Renal pelvis (tissue), 4 donors: Measurements from ENCODE around the gene ALK. TPM values are rescaled to one million over a fixed set of nuclear protein-coding genes. Genes with fewer than 3 reads are reported as not detected.
"Not testable (repeated sequence)": the region's sequence is repeated elsewhere in the genome, so short reads cannot be mapped to it uniquely, and the experiment has no call there.

ENCODE experiments used
- DNase-seq: peaks from one replicate; pipeline ENCODE4 v3.0.0-alpha.2; 2013
- polyA plus RNA-seq, 3 donors: library from polyadenylated mRNA; unstranded; fragments of 120-200 nt; gene quantifications; one replicate each; pipeline ENCODE4 v1.2.1, GENCODE V29; 2013; ENCODE audit not compliant: insufficient read length in 3 of 3

The ALK gene
- polyA plus RNA-seq, 3 donors = 0.22 to 0.55 (median 0.36) TPM

- DNase-seq = peak; percentile 10
Measured at GRCh38 chr2:29841386-29842004, 79.9 kb downstream of the ALK start.

- no peak for DNase-seq
Measured at GRCh38 chr2:29839306-29839705, 82.1 kb downstream of the ALK start.

GRCh38 chr2:29837925-29838324, 83.5 kb downstream of the ALK start:
- DNase-seq = no peak

GRCh38 chr2:29834624-29835023, 86.8 kb downstream of the ALK start:
- no peak for DNase-seq

GRCh38 chr2:29834036-29834540, 87.3 kb downstream of the ALK start:
- DNase-seq = no peak

- DNase-seq = no peak
Measured at GRCh38 chr2:29831560-29831959, 89.8 kb downstream of the ALK start.

- no peak for DNase-seq
Measured at GRCh38 chr2:29829841-29830240, 91.5 kb downstream of the ALK start.

GRCh38 chr2:29824145-29824544, 97.2 kb downstream of the ALK start:
- DNase-seq = not testable (repeated sequence)

- DNase-seq = no peak
Measured at GRCh38 chr2:29821591-29821990, 99.8 kb downstream of the ALK start.

- DNase-seq = no peak
Measured at GRCh38 chr2:29819570-29819969, 101.8 kb downstream of the ALK start.

- no peak for DNase-seq
Measured at GRCh38 chr2:29817801-29818680, 103.3 kb downstream of the ALK start.

- DNase-seq = no peak
Measured at GRCh38 chr2:29817299-29817698, 104.1 kb downstream of the ALK start.

GRCh38 chr2:29816651-29817050, 104.7 kb downstream of the ALK start:
- no peak for DNase-seq

- DNase-seq = no peak
Measured at GRCh38 chr2:29811378-29811777, 110.0 kb downstream of the ALK start.

- peak; percentile 15 for DNase-seq
Measured at GRCh38 chr2:29810956-29811355, 110.4 kb downstream of the ALK start.

- DNase-seq = no peak
Measured at GRCh38 chr2:29808321-29808720, 113.1 kb downstream of the ALK start.

GRCh38 chr2:29807082-29807481, 114.3 kb downstream of the ALK start:
- DNase-seq = no peak

GRCh38 chr2:29806461-29806860, 114.9 kb downstream of the ALK start:
- DNase-seq = no peak

GRCh38 chr2:29804671-29805070, 116.7 kb downstream of the ALK start:
- no peak for DNase-seq

GRCh38 chr2:29803537-29803936, 117.8 kb downstream of the ALK start:
- DNase-seq = no peak

GRCh38 chr2:29802986-29803385, 118.4 kb downstream of the ALK start:
- no peak for DNase-seq

- DNase-seq = no peak
Measured at GRCh38 chr2:29799628-29800027, 121.8 kb downstream of the ALK start.

GRCh38 chr2:29797916-29798315, 123.5 kb downstream of the ALK start:
- DNase-seq = no peak
